ENCODE data around the gene COL11A2.
"Not testable (repeated sequence)": the region's sequence is repeated elsewhere in the genome, so short reads cannot be mapped to it uniquely, and the experiment has no call there.

COL11A2 gene

DNA sequence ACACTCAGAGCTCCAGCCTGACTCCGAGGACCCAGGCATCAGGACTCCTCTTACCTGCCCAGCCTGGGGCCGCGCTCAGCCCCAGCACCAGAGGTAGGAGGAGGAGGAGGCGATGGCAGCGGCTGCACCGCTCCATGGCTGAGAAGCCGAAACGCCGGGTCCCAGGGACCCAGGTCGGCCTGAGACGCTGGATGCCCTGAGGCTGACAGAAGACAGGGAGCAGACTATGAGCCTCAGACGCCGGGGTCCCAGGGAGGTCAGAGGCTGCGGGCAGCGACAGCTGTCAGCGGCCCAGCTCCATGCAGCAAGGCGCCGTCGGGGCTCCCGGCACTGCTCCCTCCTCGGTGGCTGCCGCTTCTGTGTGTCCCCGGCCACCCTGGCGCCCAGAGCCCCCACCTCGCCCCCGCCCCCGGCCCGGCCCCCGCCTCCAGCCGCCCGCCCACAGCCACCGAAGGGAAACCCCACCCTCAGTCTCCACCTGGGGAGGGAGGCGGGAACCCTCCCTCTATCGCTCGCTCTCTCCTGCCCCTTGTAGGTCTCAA lies at the start of gene COL11A2:
Gene COL11A2 (minus strand): TSS at position 363 of the 542 bp plus-strand sequence. CDS start 227 bp downstream, at position 136.
- in situ Hi-C loops (cut with MboI; ENCODE audit: low sequenced_read_pairs): no loop called here

DNA sequence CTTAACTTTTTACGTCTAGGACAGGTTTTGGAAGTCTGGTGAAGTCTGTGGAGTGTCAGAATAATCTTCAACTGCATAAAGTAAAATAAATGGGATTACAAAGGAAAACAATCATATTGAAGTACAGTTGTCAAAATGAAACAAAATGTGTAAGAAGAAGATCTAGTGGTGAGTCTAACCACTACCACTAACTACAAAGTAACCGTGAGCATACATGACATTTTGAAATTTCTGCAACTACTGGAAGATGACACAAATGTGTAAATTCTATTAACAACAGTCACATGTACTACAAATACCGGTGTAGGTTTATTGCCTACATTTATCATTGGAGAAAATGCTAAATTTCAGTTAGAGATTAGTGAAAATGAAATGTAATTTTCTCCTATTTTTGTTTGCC lies 49.7 kb upstream of the COL11A2 start:
- in situ Hi-C loops (cut with MboI; ENCODE audit: low sequenced_read_pairs): no loop called here

DNA sequence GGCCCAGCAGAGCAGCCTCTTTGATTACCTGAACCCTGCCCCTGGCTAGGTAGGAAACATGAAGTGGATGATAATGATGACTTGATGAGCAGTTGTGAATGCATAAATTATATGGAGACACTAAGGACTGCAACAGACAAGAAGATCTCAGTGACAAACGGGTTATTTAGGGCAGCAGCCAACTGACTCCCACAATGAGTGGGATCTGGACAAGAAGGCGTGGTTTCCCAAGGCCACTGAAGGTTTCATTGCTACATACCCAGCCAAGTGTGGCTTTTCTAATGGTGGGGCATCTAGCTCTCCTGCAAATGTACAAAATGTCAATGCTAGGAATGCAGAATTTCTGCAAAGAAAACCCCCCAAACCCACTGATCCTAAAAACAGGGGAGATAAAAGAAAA lies 45.5 kb upstream of the COL11A2 start:
- in situ Hi-C loops (cut with MboI; ENCODE audit: low sequenced_read_pairs): no loop called here

DNA sequence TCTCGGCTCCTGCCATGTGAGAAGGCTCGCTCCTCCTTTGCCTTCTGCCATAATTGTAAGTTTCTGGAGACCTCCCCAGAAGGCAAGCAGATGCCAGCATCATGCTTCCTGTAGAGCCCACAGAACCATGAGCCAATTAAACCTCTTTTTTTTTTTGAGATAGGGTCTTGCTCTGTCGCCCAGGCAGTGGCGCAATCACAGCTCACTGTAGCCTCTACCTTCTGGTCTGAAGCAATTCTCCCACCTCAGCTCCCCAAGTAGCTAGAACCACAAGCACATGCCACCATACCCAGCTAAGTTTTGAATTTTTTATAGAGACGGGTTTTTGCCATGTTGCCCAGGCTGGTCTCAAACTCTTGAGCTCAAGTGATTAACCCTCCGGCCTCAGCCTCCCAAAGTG lies 44.6 kb upstream of the COL11A2 start:
- in situ Hi-C loops (cut with MboI; ENCODE audit: low sequenced_read_pairs): no loop called here

DNA sequence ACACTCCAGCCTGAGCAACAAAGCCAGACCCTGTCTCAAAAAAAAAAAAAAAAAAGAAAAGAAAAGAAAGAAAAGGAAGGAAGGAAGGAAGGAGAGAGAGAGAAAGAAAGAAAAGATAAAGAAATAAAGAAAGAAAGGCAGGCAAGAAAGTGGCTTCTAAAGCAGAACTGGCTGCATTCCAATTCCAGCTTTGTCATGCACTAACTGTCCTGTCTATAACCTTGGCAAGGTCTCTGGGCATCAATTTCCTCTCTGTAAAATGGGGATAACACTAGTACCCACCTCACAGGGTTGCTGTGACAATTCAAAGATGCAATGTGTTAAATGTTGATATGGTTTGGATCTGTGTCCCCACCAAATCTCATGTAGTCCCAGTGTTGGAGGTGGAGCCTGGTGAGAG lies 44.1 kb upstream of the COL11A2 start:
- in situ Hi-C loops (cut with MboI; ENCODE audit: low sequenced_read_pairs): no loop called here

DNA sequence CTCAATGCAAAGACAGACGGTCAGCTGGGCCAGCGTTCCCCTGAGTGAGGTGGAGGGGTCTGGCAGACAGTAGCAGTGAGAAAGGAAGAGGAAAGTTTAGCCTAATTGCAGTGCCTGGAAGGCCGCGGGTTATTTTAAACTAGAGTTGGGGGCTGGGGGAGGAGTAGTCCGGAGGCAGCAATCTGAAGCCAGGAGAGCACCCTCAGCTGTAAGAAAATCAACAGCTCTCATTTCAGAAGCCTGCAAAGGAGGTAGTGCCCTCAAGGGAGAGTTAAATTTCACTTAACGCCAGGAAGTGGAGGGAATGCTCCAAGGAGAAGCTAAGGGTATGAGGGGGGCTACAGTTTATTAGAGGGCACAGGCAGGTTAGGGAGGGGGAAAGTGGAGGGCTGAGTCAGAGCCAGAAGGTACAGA lies 43.0 kb upstream of the COL11A2 start:
- in situ Hi-C loops (cut with MboI; ENCODE audit: low sequenced_read_pairs): no loop called here

DNA sequence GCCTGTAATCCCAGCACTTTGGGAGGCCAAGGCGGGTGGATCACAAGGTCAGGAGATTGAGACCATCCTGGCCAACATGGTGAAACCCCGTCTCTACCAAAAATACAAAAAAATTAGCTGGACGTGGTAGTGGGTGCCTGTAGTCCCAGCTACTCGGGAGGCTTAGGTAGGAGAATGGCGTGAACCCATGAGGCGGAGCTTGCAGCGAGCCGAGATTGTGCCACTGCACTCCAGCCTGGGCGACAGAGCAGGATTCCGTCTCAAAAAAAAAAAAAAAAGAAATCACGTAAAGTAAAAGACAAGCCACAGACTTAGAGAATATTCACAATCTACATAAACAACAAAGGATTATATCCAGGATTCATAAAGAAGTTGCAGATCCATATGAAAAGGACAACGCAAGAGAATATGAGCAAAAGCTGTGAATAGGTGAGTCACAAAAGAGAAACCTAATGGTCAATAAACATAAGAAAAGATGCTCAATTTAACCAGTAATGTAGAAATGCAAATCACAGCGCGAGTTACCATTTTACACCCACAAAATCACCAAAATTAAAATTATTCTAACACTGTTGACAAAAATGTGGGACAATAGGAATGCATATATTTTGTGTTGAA lies 34.3 kb upstream of the COL11A2 start:
- in situ Hi-C loops (cut with MboI; ENCODE audit: low sequenced_read_pairs): not testable (repeated sequence)

DNA sequence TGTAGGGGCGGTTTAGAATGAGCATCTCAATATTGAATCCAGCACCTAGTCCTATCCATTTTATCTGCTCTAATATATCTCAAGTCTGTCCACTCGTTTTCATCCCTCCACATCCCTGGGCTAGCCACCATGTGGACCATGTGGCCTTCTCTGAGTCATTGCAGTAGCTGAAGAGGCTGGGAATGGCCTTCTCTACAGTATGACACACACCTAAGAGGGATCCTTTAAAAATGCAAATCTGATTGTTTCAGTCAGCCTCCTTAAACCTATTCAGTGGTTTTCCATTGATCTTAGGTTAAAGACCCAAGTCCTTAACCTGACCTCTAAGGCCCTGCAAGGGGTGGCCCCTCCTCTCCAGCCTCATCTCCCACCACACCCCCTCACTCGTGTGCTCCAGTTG lies 25.4 kb upstream of the COL11A2 start:
- in situ Hi-C loops (cut with MboI; ENCODE audit: low sequenced_read_pairs): no loop called here

DNA sequence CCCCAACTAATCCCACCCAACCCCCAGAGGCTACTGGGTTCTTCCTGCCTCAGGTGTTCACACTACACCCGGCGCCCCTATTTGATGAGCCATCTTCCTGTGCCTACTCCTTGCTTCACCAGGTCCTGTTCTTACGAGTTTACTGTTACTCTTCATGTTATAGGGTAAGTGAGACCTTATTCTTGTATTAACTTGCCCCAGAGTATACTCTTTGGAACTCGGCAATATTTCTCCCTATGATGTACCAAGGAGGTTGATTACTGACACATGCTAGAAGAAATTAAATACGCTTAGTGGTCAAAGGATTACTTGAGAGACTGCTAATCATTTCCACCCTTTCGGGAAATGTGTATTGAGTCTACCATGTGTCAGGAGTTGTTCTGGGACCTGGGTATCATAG lies 25.0 kb upstream of the COL11A2 start:
- in situ Hi-C loops (cut with MboI; ENCODE audit: low sequenced_read_pairs): no loop called here

DNA sequence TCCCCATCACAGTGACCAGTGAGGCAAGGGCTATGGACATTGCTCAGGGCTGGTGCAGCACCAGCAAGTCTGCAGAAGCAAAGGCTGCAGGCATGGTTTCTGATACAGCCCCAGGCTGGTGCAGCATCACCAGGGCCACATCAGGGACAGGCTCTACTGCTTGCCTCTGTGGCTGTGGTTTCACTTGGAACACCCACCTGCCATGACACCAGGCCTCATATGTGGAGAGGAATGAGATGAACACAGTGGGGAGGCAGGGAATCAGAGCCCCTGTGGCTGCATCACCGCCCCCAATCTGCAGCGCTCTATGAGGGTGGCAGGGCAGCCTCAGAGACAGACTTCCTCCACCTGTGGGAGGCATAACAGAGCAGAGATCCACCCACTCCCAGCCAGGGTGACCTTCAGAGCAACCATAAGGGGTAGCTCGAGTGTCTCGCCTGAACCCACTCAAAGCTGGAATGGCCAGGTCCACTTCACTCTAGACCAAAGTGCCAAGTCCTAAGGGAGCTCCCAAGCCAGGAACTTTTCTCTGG lies 23.9 kb upstream of the COL11A2 start:
- in situ Hi-C loops (cut with MboI; ENCODE audit: low sequenced_read_pairs): no loop called here

DNA sequence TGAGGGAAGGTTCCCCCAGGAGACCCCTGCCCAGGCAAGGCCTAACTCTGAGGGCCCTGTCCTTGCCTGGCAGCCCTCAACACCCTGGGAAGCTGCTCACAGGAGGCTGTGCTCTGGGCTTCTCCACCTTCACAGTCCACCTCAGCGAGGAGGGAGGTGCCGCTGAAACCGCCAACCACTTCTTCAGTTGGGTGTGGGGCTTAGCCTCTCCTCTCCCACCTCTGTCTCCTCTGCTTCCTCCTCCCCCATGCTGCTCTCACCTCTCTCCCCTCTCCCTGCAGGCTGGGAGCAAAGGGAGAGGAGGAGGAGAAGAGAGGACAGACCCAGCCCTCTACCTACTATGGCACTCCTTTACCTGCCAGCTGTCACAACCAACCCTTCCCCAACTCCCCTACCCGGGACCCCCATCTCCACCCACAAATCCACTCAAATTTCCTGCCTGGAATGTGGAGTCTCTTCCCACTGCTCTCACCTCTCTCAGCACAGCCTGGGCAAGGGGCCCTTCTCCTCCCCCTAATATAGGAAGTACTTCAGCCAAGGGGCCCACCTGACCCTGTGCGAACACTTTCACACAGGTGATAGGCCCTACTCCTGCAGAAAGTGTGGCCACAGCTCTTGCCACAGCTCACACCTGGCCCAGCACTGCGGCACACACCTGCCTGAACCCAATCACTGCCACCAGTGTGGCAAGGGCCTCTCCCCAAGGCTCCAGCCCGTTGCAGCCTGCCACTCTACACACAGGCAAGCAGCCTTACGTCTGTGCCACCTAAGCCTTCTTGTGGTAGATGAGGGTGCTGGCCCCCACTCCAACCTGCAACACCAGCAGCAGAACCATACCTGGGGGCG lies 23.2 kb upstream of the COL11A2 start:
- in situ Hi-C loops (cut with MboI; ENCODE audit: low sequenced_read_pairs): no loop called here

DNA sequence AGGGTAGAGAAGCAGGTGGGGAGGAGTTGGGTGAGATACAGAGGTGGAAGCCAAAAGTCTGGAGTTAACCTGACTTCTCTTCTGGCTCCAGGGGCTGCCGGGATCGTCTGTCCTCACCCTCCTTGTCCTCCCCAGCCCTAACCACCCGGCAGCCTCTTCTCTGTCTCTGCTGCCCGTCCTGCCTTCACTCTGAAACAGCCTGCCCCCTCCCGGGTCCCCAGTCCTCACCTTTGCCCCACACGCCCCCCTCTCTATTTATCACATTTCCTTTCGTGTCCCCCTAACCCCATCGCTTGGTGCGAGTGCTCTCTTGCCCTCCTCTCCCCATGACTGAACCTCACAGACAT lies 21.7 kb upstream of the COL11A2 start:
- in situ Hi-C loops (cut with MboI; ENCODE audit: low sequenced_read_pairs): no loop called here

DNA sequence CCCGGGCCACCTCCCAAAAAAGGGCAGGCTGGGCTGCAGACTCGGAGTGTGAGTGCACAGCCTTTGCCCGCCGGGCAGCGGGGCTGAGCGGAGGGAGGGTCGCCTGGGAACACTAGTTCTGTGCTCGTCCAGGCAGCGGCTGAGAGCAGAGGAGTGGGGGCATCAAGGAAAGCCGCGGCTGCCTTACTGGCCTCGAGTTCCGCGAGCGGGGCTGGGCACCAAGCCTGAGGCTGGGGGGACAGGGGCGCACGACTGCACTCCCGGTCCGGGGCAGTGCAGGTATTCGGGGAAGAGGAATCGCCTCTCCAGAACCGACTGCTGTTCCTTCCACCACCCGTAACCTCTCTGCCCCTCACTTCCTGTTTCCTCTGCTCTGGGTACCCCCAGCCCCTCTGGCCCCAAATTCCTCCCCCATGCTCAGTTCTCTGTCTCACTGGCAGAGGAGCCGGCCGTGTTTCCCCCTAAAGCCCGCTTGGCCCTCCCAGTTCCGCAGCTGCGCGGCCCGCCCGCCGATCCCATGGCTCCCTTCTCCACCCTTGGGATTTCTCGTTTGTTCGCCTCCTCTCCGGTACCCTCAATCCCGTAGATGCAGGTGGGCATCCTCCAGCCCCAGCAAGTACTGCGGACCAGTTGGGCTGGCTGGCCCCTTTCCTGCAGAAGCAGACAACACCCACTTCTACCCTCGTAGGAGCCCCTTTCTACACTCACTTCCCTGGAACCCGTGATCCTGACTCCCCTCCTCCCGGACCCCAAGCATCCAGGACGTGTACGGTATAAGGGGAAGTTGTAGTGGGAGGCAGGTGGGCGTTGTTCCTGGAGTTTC lies 21.1 kb upstream of the COL11A2 start:
- in situ Hi-C loops (cut with MboI; ENCODE audit: low sequenced_read_pairs): no loop called here

DNA sequence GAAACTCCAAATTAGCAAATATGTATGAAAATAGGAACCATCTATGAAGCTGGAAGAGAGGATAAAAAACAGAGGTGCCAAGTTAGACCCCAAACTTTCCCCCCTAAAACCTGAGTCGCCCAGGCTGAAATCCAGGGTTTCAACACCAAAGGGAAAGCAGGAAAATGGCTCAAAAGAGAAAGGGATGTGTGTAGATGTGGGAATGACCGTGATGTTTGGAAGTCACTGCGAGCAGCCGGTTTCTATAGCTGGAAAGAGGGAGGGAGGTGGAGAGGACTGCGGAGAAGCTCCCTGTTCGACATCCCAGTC lies 20.5 kb upstream of the COL11A2 start:
- in situ Hi-C loops (cut with MboI; ENCODE audit: low sequenced_read_pairs): no loop called here

DNA sequence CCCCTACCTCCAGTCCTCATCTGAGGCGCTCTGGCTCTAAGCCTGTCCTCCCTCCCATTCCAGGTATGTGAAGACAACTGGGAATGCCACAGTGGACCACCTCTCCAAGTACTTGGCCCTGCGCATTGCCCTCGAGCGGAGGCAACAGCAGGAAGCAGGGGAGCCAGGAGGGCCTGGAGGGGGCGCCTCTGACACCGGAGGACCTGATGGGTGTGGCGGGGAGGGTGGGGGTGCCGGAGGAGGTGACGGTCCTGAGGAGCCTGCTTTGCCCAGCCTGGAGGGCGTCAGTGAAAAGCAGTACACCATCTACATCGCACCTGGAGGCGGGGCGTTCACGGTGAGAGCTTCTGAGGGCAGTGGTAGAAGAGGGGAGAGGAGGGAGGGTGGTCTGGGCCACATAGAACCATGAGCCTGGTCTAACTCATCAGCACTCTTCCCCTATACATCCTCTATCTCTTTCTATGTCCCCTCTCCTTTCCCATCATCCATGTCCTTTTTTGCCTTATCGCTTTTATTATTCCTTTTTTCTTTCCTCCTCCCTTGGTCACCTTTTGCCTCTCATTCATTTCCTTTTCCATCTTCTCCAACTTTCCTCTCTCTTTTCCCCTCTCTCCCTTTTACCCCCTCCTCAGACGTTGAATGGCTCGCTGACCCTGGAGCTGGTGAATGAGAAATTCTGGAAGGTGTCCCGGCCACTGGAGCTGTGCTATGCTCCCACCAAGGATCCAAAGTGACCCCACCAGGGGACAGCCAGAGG lies 19.6 kb upstream of the COL11A2 start:
- in situ Hi-C loops (cut with MboI; ENCODE audit: low sequenced_read_pairs): no loop called here

DNA sequence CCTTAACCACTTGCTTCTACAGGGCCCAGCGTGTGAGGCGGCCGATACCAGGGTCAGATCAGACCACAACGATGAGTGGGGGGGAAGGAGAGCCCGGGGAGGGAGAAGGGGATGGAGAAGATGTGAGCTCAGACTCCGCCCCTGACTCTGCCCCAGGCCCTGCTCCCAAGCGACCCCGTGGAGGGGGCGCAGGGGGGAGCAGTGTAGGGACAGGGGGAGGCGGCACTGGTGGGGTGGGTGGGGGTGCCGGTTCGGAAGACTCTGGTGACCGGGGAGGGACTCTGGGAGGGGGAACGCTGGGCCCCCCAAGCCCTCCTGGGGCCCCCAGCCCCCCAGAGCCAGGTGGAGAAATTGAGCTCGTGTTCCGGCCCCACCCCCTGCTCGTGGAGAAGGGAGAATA lies 18.9 kb upstream of the COL11A2 start:
- in situ Hi-C loops (cut with MboI; ENCODE audit: low sequenced_read_pairs): no loop called here

DNA sequence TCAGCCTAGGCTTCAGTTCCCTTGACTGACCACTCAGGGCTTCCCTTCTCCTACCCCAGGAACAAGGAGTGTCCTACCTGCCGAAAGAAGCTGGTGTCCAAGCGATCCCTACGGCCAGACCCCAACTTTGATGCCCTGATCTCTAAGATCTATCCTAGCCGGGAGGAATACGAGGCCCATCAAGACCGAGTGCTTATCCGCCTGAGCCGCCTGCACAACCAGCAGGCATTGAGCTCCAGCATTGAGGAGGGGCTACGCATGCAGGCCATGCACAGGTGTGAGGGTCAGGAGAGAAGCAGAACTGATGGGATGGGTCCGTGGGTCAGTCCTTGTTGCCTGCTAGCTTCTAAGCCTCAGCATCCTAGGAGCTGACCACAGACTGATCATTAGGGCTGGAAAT lies 17.6 kb upstream of the COL11A2 start:
- in situ Hi-C loops (cut with MboI; ENCODE audit: low sequenced_read_pairs): no loop called here

DNA sequence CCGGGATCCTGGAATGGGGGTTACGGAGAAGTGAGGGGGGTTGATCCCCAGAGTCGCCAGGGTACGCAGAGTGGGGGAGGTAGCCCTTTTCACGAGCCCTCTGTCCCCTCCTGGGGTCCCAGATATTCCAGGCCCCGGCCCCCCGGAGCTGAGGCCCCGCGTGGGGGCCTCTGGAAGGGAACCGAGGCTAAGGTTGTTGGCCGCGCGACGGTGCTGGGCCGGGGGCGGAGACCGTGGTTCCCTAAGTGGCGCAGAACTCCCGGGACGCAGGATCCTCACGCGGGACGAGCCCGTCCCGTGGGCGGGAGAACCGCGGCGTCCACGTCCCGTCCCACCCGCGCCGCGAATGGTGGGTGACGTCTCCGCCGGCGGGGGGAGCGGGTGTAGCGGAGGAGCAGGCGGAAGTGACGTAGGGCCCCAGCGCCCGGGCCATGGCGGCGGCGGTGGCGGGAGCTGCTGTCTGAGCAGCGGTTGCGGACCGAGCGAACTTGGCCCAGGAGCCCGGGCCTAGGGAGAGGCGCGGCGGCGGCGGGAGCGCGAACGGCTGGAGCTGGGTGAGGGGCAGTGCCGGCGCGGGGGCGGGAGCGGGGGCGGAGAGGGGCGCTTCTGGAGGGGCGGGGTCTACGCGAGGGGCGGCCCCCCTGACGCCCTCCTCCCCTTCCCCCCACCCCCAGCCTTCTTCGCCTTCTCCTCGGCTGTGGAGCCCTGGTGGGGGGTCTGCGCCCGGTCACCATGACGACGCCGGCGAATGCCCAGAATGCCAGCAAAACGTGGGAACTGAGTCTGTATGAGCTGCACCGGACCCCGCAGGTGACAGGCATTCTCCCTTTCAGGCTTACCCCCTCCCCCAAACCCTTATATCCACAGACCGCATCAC lies 16.1 kb upstream of the COL11A2 start, which contains the start of gene RING1:
Gene RING1 (plus strand): TSS at position 410 of the 877 bp plus-strand sequence. CDS start 323 bp downstream, at position 733.
- in situ Hi-C loops (cut with MboI; ENCODE audit: low sequenced_read_pairs): no loop called here

DNA sequence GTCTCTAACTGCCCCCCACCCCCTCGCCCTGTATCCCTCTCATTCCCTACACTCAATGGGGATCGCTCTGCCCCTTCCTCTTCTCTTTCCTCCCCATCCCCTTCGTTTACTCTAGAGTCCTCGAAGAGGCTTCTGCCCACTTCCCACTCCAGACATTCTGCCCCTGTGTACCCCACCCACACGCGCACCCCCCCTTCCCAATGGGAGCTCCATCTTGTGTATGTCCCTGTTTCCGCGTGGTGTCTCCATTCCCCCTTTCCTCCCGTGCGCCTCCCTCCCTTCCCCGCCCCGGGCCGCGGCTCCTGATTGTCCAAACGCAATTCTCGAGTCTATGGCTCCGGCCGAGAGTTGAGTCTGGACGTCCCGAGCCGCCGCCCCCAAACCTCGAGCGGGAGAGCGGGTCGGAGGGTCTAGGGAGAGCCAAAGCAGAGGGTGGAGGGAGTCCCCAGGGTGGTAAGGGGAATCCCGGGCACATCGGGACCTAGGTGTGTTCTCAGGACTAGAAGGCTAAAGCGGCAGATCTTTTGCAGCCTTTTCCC lies 15.4 kb upstream of the COL11A2 start:
- in situ Hi-C loops (cut with MboI; ENCODE audit: low sequenced_read_pairs): no loop called here

All from HL-60/S4 treated with retinoic acid at 250 ng/mL for 4 days and 3 days (cell line).